ENCODE measurements around the gene SAMD4A. TPM values are rescaled to one million over a fixed set of nuclear protein-coding genes. Genes with fewer than 3 reads are reported as not detected.

Gene SAMD4A
- total RNA-seq, 2 experiments from 2014 or later: 0.06 to 1.0 TPM

DNA sequence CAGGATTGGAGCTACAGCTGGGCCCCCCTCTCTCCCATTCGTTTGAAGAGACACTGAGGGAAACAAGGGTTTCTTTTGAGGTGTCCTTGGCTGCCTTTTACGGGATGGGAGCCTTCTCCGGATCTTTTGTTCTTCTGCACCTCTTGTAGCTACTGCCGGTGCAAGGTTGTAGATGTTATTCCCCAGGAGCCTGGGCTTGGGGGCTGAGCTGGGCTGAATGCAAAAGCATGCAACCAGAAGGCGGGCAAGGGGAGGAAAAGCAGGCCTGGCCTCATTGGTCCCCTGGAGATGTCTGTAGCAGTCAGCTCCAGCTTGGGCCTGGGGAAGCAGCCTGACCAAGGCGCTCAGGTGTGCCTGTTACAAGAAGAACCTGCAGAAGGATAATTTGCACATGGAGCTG, 225.4 kb downstream of the SAMD4A start:
- Histone ChIP-seq H3K9me3 (ENCODE audit: low read length) (0 out of 2 replicates have a peak, but pooled peaks cover 7% of the 10 kb centered on the region), H3K27ac (ENCODE audit: low read depth, low read length, poor library complexity, severe bottlenecking) (no peak overlapping the region), H3K36me3 (ENCODE audit: insufficient read depth, low read length) (no peaks in the 10 kb centered on the region), H3K4me3 (ENCODE audit: low read depth, low read length, poor library complexity, severe bottlenecking) (no peak overlapping the region), H4K20me1 (ENCODE audit: insufficient read depth, low read length) (no peaks in the 10 kb centered on the region), H3K9me2 (ENCODE audit: insufficient read depth, low read length) (no peaks in the 10 kb centered on the region), H3K4me2 (ENCODE audit: low read length) (no peak overlapping the region), H3K79me2 (ENCODE audit: insufficient read depth, low read depth, low read length) (no peaks in the 10 kb centered on the region), H2AFZ (ENCODE audit: low read length) (no peak overlapping the region), H3K4me1 (ENCODE audit: insufficient read depth, low read length, poor library complexity, severe bottlenecking) (peaks cover under 1% of the 10 kb centered on the region)
- intact Hi-C loops (cut with micrococcal nuclease; ENCODE audit: unreplicated experiment): no loop called here
- ChIA-PET POLR2A (interaction anchor here (0.5 to 1.4 kb wide), 2 partner anchors 9 to 30 kb away, joined by 3 to 4 read pairs; no protein-coding TSS in a partner anchor), CTCF (ENCODE audit: unreplicated experiment) (no interaction called here)
- TF ChIP-seq, protein P1, sequence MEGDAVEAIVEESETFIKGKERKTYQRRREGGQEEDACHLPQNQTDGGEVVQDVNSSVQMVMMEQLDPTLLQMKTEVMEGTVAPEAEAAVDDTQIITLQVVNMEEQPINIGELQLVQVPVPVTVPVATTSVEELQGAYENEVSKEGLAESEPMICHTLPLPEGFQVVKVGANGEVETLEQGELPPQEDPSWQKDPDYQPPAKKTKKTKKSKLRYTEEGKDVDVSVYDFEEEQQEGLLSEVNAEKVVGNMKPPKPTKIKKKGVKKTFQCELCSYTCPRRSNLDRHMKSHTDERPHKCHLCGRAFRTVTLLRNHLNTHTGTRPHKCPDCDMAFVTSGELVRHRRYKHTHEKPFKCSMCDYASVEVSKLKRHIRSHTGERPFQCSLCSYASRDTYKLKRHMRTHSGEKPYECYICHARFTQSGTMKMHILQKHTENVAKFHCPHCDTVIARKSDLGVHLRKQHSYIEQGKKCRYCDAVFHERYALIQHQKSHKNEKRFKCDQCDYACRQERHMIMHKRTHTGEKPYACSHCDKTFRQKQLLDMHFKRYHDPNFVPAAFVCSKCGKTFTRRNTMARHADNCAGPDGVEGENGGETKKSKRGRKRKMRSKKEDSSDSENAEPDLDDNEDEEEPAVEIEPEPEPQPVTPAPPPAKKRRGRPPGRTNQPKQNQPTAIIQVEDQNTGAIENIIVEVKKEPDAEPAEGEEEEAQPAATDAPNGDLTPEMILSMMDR (conservative IDR thresholded peaks at IDR 0.05; ENCODE audit: low read length): no peak
- no TSS peak for BruUV-seq (replicated peaks)
- no peak for DNase-seq (ENCODE audit: low spot score)

DNA sequence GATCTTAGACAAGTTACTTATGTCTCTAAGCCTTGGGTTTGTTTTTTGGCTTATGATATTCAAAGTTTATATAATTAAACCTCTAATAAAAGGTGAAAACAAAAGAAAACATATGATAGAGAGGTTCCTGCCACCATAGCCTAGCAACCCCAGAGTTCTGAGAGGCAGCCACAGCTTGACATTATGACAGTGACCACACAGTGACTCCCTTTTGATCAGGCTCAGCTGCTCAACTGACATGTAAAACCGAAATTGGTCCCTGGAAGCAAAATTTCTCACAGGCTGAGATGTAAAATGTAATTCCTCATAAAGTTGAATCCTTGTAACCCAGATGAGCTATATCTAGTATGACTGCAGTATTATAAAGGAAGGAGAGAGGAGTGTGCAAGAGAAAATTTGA, 227.2 kb downstream of the SAMD4A start:
- Histone ChIP-seq H4K20me1 (ENCODE audit: insufficient read depth, low read length) (no peaks in the 10 kb centered on the region), H3K4me2 (ENCODE audit: low read length) (no peak overlapping the region), H3K4me3 (ENCODE audit: low read depth, low read length, poor library complexity, severe bottlenecking) (no peak overlapping the region), H3K36me3 (ENCODE audit: insufficient read depth, low read length) (no peaks in the 10 kb centered on the region), H2AFZ (ENCODE audit: low read length) (no peak overlapping the region), H3K79me2 (ENCODE audit: insufficient read depth, low read depth, low read length) (no peaks in the 10 kb centered on the region), H3K27ac (ENCODE audit: low read depth, low read length, poor library complexity, severe bottlenecking) (no peak overlapping the region), H3K9me3 (ENCODE audit: low read length) (0 out of 2 replicates have a peak, but pooled peaks cover 7% of the 10 kb centered on the region), H3K9me2 (ENCODE audit: insufficient read depth, low read length) (no peaks in the 10 kb centered on the region), H3K4me1 (ENCODE audit: insufficient read depth, low read length, poor library complexity, severe bottlenecking) (no peaks in the 10 kb centered on the region)
- TF ChIP-seq, protein P1 (conservative IDR thresholded peaks at IDR 0.05; ENCODE audit: low read length): no peak
- no peak for TF ChIP-seq EZH2phosphoT487 (IDR thresholded peaks at IDR 0.05; ENCODE audit: borderline replicate concordance, low read depth, low read length)
- intact Hi-C loops (cut with micrococcal nuclease; ENCODE audit: unreplicated experiment): no loop called here
- no TSS peak for BruUV-seq (replicated peaks)
- ChIA-PET CTCF (ENCODE audit: unreplicated experiment) (no interaction called here), POLR2A (interaction anchor here (0.6 to 1.2 kb wide), 6 partner anchors 23 to 229 kb away, joined by 3 to 6 read pairs (median 3); no protein-coding TSS in a partner anchor)
- no peak for DNase-seq (ENCODE audit: low spot score)

DNA sequence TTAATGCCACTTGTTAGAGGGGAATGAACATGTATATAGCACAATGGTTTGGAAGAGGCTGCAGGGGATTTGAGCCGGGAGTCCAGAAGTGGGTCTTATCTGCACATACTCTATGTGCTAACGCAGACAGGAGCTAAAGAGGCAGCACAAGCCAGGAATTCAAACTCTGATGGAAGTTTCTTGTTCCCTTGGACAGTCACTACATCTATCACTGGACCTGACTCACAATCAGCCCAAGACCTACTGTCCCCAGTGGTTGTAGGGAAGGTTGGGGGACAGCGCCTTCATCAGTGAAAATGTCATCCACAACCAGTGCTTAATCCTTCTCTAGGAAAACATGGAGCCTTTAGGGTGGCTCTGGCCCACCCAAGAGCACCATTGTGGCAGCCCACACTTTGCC, 227.9 kb downstream of the SAMD4A start:
- Histone ChIP-seq H3K9me3 (ENCODE audit: low read length) (0 out of 2 replicates have a peak, but pooled peaks cover 7% of the 10 kb centered on the region), H3K79me2 (ENCODE audit: insufficient read depth, low read depth, low read length) (no peaks in the 10 kb centered on the region), H3K4me2 (ENCODE audit: low read length) (no peak overlapping the region), H2AFZ (ENCODE audit: low read length) (no peak overlapping the region), H3K4me3 (ENCODE audit: low read depth, low read length, poor library complexity, severe bottlenecking) (no peak overlapping the region), H4K20me1 (ENCODE audit: insufficient read depth, low read length) (no peaks in the 10 kb centered on the region), H3K4me1 (ENCODE audit: insufficient read depth, low read length, poor library complexity, severe bottlenecking) (no peaks in the 10 kb centered on the region), H3K9me2 (ENCODE audit: insufficient read depth, low read length) (no peaks in the 10 kb centered on the region), H3K27ac (ENCODE audit: low read depth, low read length, poor library complexity, severe bottlenecking) (no peak overlapping the region), H3K36me3 (ENCODE audit: insufficient read depth, low read length) (no peaks in the 10 kb centered on the region)
- intact Hi-C loops (cut with micrococcal nuclease; ENCODE audit: unreplicated experiment): no loop called here
- DNase-seq (ENCODE audit: low spot score): no peak
- TF ChIP-seq, protein P1 (conservative IDR thresholded peaks at IDR 0.05; ENCODE audit: low read length): no peak
- TF ChIP-seq EZH2phosphoT487 (IDR thresholded peaks at IDR 0.05; ENCODE audit: borderline replicate concordance, low read depth, low read length): no peak
- no TSS peak for BruUV-seq (replicated peaks)
- ChIA-PET POLR2A (interaction anchor here (1.1 to 1.2 kb wide), 2 partner anchors 23 to 47 kb away, joined by 3 read pairs; no protein-coding TSS in a partner anchor), CTCF (ENCODE audit: unreplicated experiment) (no interaction called here)
